Activated naive CD8-positive, alpha-beta T cell (primary cell): Measurements from ENCODE around the gene IFITM5.
"Not testable (repeated sequence)": the region's sequence is repeated elsewhere in the genome, so short reads cannot be mapped to it uniquely, and the experiment has no call there.

ENCODE experiments used
- H3K27ac Mint-ChIP-seq: one replicate; pipeline ENCODE4 v1.8.0; 2021; ENCODE audit warnings: mixed read lengths
- H3K27me3 Mint-ChIP-seq: one replicate; pipeline ENCODE4 v1.8.0; 2021; ENCODE audit warnings: mixed read lengths
- H3K36me3 Mint-ChIP-seq: one replicate; pipeline ENCODE4 v1.8.0; 2021; ENCODE audit warnings: mixed read lengths
- H3K4me1 Mint-ChIP-seq: one replicate; pipeline ENCODE4 v1.8.0; 2021; ENCODE audit warnings: low read depth, mixed read lengths
- H3K4me3 Mint-ChIP-seq: one replicate; pipeline ENCODE4 v1.8.0; 2021; ENCODE audit warnings: mild to moderate bottlenecking, mixed read lengths
- H3K9me3 Mint-ChIP-seq: one replicate; pipeline ENCODE4 v1.8.0; 2021; ENCODE audit warnings: low read depth, mixed read lengths

IFITM5 gene

GRCh38 chr11:308740-309665, 9.7 kb upstream of the IFITM5 start:
- Mint-ChIP-seq H3K4me1 (peaks cover 54% of the 10 kb centered on the region), H3K27ac (peak overlapping the region; percentile 93), H3K4me3 (peak overlapping the region; percentile 91)
- not testable (repeated sequence) for H3K9me3 Mint-ChIP-seq, H3K27me3 Mint-ChIP-seq, H3K36me3 Mint-ChIP-seq

DNA sequence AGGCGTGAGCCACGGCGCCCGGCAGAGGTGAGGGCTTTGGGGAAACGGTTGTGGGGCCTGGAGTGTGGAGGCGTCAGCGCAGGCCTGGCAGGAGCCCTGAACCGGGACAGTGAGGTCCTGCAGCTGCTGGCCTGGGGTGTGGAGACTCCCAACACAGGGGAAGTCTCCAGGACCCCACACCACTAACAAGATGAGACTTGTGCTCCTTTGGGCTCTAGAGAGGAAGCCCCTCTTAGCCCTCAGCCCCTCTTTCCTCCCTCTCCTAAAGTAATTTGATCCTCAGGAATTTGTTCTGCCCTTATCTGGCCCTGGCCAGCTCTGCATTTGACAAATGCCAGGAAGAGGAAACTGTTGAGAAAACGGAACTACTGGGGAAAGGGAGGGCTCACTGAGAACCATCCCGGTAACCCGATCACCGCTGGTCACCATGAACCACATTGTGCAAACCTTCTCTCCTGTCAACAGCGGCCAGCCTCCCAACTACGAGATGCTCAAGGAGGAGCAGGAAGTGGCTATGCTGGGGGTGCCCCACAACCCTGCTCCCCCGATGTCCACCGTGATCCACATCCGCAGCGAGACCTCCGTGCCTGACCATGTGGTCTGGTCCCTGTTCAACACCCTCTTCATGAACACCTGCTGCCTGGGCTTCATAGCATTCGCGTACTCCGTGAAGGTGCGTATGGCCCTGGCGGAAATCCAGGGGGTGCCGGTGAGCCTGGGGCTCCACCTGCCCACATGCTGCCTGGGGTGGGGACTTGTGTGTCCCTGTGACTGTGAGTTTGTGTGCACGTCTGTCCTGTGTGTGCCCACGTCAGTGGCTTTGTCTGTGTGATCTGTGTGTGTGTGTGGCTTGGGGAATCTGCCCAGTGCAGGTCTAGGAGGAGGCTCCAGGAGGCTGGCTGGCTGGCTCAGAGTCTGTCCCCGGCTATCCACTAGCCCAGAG, 8.7 kb upstream of the IFITM5 start, which contains the start of gene IFITM2:
Gene IFITM2 (plus strand): TSS at position 51 of the 943 bp plus-strand sequence. CDS start 377 bp downstream, at position 428.
- not testable (repeated sequence) for H3K27me3 Mint-ChIP-seq, H3K36me3 Mint-ChIP-seq, H3K9me3 Mint-ChIP-seq
- peak within 1 kb of the TSS; percentile 93 for H3K27ac Mint-ChIP-seq
- peaks cover 54% of the 10 kb centered on the region for H3K4me1 Mint-ChIP-seq
- peak within 1 kb of the TSS; percentile 91 for H3K4me3 Mint-ChIP-seq

DNA sequence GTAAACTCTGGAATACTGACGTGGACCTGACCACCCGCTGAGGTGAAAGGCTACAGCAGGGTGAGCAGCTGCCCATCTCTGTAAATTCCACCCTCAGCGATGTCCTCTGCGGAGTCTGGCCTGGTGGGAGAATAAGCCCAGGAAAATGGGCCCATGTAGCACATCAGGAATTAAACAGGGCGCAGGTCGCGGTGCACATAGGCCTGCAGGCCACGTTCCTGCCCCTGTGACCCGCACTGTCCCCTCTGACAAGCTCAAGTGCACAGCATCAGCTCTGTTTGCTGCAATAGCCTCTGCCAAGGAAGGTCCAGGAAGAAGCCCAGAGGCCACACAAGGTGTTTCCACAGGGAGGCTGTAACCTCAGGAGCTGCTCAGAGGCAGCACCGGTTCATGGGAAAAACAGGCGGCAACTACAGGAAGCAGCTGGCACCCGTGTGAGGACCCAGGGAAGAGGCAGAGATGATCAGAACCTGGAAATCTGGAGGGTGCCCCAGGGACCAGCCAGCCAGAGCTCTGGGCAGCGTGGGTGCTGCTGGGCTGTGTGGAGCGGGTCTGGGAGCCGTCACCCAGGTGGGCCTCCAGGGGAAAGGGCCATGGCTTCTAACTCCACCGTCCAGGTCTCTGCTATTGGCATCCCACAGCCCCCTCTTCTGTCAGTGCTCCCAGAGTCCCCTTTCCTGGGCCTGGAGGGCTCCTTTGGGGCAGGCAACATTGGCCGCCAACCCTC, 7.5 kb upstream of the IFITM5 start:
- no peaks in the 10 kb centered on the region for H3K9me3 Mint-ChIP-seq
- peaks cover 50% of the 10 kb centered on the region for H3K4me1 Mint-ChIP-seq
- H3K4me3 Mint-ChIP-seq, result peak overlapping the region; percentile 58
- H3K27ac Mint-ChIP-seq, result no peak overlapping the region
- no peaks in the 10 kb centered on the region for H3K27me3 Mint-ChIP-seq
- no peaks in the 10 kb centered on the region for H3K36me3 Mint-ChIP-seq

GRCh38 chr11:305844-306211, 6.5 kb upstream of the IFITM5 start:
- Mint-ChIP-seq H3K4me3 (no peak overlapping the region), H3K36me3 (no peaks in the 10 kb centered on the region), H3K27ac (peak overlapping the region; percentile 51), H3K27me3 (no peaks in the 10 kb centered on the region), H3K4me1 (peaks cover 51% of the 10 kb centered on the region), H3K9me3 (no peaks in the 10 kb centered on the region)

DNA sequence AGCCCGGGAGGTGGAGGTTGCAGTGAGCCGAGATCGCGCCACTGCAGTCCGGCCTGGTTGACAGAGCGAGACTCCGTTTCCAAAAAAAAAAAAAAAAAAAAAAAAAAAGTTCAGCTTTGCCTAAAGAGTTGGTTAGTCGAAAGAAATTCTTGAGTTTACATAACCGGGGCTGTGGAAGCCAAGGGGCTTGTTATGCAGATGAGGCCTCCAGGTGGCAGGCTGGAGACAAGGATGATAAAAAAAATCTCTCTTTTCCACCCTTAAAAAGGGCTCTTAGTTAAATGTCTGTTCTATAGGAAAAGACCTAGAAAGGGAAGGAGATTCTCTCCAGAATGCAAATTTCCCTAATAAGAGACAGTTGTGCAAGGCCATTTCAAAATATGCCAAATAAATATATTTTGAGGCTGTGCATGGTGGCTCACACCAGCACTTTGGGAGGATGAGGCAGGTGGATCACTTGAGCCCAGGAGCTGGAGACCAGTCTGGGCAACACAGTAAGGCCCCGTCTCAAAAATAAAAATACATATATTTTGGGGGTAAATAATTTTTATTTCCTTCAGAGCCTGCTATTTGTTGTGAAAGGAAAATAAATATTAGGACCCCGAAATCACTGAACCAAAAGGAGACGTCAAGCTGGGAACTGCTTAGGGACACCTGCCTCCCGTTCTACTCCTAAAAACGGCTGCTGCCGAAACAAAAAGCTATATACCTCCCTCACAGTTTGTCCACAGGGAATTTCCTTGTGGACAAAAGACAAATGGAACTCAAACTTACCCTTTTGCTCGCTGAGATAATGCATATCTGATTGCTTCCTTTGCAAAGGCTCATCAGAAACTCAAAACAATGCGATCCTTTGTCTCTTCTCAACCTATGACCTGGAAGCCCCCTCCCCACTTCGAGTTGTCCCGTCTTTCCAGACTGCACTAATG, 5.9 kb upstream of the IFITM5 start:
- H3K4me1 Mint-ChIP-seq, result peaks cover 56% of the 10 kb centered on the region
- H3K4me3 Mint-ChIP-seq, result no peak overlapping the region
- H3K27me3 Mint-ChIP-seq, result no peaks in the 10 kb centered on the region
- peak overlapping the region; percentile 51 for H3K27ac Mint-ChIP-seq
- H3K9me3 Mint-ChIP-seq, result no peaks in the 10 kb centered on the region
- no peaks in the 10 kb centered on the region for H3K36me3 Mint-ChIP-seq

GRCh38 chr11:304061-304506, 4.8 kb upstream of the IFITM5 start:
- Mint-ChIP-seq H3K4me3 (no peak overlapping the region), H3K36me3 (no peaks in the 10 kb centered on the region), H3K9me3 (no peaks in the 10 kb centered on the region), H3K27ac (no peak overlapping the region), H3K4me1 (peaks cover 53% of the 10 kb centered on the region), H3K27me3 (no peaks in the 10 kb centered on the region)

DNA sequence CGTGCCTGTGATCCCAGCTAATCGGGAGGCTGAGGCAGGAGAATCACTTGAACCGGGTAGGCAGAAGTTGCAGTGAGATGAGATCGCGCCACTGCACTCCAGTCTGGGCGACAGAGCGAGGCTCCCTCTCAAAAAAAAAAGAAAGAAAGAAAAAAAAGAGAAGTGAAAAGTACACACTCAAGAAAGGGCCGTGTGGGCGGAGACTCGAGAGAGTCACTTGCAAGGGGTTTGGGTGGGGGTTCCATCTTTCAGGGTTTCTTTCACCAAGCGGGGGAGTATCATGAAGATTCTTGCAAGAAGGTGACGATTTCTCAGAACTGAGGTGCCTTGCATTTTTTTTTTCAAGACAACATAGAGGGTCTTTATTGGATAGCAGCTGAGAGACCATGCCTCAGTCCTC, 4.0 kb upstream of the IFITM5 start:
- H3K9me3 Mint-ChIP-seq, result no peaks in the 10 kb centered on the region
- peak overlapping the region; percentile 91 for H3K27ac Mint-ChIP-seq
- peaks cover 52% of the 10 kb centered on the region for H3K4me1 Mint-ChIP-seq
- no peaks in the 10 kb centered on the region for H3K27me3 Mint-ChIP-seq
- H3K4me3 Mint-ChIP-seq, result peak overlapping the region; percentile 14
- no peaks in the 10 kb centered on the region for H3K36me3 Mint-ChIP-seq

DNA sequence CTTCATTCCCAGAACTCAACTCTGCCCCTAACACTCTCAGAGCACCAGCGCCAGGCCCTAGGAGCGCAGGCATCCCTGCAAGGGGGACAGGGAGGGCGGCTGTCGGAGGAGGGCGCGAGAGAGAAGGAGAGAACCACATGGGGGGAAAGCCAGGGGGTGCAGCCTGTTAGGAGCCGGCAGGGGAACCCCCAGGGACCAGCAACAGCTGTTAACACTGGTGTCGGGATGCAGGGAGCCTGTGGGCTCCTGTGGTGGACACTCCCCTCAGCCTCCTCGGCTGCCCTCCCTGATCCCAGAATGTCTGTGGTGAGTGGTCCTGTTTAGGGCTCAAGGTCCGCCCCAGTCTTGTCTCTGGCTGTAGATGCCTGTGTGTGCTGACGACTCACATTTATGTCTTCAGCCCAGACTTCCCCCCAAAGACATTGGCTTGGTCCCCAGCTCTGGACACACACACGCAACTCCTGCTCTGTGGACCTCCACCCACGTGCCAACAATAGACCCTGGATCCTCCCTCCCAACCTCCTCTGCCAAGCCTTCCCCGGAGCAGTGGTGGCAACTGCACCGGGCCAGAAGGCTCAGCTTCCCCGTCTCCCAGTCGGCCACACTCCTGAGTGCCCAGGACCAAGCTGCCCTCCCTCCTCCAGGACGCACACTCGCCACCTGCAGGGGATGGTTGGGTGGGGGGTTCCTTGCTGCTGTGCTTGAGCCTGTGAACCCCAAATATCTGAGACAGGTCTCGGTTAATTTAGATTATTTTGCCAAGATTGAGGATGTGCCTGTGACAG, 817 bp upstream of the IFITM5 start:
- peaks cover 47% of the 10 kb centered on the region for H3K4me1 Mint-ChIP-seq
- H3K27me3 Mint-ChIP-seq, result no peaks in the 10 kb centered on the region
- no peaks in the 10 kb centered on the region for H3K9me3 Mint-ChIP-seq
- H3K4me3 Mint-ChIP-seq, result peak overlapping the region; percentile 27
- H3K27ac Mint-ChIP-seq, result no peak overlapping the region
- no peaks in the 10 kb centered on the region for H3K36me3 Mint-ChIP-seq

GRCh38 chr11:298406-299065, 790 bp downstream of the IFITM5 start:
- Mint-ChIP-seq H3K27me3 (no peaks in the 10 kb centered on the region), H3K4me1 (peaks cover 41% of the 10 kb centered on the region), H3K27ac (no peak overlapping the region), H3K4me3 (no peak overlapping the region), H3K9me3 (no peaks in the 10 kb centered on the region), H3K36me3 (no peaks in the 10 kb centered on the region)

- no peaks in the 10 kb centered on the region for H3K27me3 Mint-ChIP-seq
- H3K36me3 Mint-ChIP-seq, result no peaks in the 10 kb centered on the region
- H3K4me1 Mint-ChIP-seq, result peaks cover 37% of the 10 kb centered on the region
- no peak overlapping the region for H3K4me3 Mint-ChIP-seq
- H3K9me3 Mint-ChIP-seq, result no peaks in the 10 kb centered on the region
- peak overlapping the region; percentile 89 for H3K27ac Mint-ChIP-seq
Measured at GRCh38 chr11:297586-298405, 1.5 kb downstream of the IFITM5 start.

DNA sequence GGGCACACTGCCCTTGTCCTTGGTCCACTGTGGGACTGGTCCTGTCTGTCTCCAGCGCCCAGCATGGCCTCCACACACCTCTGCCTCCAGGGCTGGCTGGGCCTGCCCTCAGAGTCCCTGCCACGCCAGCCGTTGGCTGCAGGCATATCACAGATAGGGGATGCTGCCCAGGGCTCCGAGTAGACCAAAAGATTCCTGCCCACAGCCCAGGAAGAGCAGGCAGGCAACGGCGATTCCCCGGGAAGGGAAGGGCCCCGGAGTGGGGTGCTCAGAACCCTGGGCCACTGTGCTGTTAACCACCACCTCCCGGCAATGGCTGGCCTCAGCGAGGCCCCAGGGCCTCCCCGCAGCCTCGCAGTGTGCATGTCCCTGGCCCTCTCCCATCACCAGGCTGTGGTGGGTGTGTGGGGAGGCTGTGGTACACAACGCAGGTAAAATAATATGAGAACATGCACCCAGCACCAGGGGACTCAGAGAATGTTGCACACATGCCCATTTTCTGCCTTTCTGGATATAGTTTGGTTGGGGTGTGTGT, 2.2 kb downstream of the IFITM5 start:
- Mint-ChIP-seq H3K4me3 (no peak overlapping the region), H3K27me3 (no peaks in the 10 kb centered on the region), H3K4me1 (peaks cover 36% of the 10 kb centered on the region), H3K36me3 (no peaks in the 10 kb centered on the region), H3K9me3 (no peaks in the 10 kb centered on the region), H3K27ac (peak overlapping the region; percentile 89)
